ENCODE measurements around the gene RPE.

The RPE gene

DNA sequence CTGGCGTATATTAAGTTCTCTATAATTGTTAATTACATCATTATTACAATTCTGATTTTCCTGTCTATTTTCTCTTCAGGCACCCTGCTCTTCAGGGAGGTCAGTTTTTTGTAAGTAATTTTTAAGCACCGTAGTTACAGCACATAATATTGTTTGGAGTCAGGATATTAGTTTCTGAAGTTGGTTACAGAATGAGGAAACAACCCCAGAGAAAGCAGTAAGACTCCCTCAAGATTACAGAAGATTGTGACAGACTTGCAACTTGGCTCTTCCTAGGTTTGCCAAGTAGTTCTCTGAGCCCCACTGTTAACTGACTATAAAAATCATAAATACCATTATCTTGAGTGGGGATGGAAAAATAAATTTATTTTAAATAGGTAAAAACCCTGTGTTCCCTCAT, 921 bp downstream of the RPE start:
- no peak for DNase-seq

GRCh38 chr2:210004881-210005280, 2.4 kb downstream of the RPE start:
- no peak for DNase-seq

DNA sequence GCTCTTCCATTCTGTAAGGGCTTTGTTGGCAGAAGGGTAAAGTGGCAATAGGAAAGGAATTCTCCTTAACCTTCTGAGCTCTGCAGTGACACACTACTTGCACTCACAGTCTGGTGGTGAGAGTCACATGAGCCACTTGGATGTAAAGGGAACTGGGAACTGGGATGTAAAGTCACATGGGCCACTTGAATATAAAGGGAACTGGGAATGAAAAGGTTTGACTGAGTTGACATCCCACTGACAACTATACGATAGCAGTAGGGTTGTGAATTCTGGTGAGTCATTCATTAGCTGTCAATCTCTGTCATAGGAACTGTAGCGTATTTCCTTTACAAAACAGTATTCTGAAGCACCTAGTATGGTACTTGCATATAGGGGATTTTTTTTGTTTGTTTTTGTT, 5.5 kb downstream of the RPE start:
- no peak for DNase-seq

DNA sequence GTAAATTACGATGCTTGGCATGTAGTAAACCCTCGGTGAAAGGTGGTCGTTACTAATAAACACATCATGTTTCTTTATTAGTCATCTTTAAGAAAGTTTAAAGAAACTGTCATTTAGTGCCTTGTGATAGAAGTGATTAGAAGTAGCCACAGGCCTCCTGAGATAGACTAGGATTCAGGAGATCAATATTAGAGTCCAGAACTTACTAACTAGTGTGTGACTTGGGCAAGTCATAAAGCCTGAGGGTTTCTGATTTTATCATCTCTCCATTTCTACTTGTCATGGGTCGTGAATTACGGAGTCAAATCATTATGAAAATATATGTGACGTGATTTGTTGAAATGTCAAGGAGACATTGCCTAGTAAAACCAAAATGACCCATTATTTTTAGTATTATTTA, 6.7 kb downstream of the RPE start:
- no peak for DNase-seq

- no peak for DNase-seq
Observed at GRCh38 chr2:210009896-210010295, 7.5 kb downstream of the RPE start.

- no peak for DNase-seq
Observed at GRCh38 chr2:210020138-210020537, 17.7 kb downstream of the RPE start.

GRCh38 chr2:210022824-210023223, 20.4 kb downstream of the RPE start:
- no peak for DNase-seq

- no peak for DNase-seq
Observed at GRCh38 chr2:210027608-210028007, 25.2 kb downstream of the RPE start.

GRCh38 chr2:210028178-210028577, 25.7 kb downstream of the RPE start:
- DNase-seq, result no peak

DNA sequence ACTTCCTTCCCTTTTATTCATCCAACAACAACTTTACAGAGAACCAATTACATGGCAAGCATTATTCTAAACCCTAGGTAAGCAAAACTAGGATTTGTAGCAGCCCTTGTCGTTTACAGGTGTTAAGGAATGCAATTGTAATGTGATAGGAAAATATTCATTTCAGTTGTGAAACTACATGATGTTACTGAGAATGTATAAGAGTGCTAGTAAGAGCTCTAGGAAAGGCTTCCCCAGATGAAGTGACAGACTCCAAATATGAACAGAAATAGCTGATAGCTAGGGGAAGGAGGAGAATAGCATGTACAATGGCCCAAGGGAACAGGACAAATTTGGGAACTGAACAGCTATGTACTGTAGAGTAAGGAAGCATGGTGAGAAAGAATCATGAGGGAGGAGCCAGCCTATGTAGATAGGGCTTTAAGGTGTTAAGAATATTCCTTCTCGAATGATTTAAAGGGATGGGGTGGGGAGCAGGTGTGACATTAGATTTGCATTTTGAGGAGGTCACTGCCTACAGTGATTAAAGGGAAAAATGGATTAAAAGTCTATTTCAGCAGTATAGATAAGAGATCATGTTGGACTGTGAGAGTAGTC, 31.7 kb downstream of the RPE start:
- DNase-seq, result no peak

DNA sequence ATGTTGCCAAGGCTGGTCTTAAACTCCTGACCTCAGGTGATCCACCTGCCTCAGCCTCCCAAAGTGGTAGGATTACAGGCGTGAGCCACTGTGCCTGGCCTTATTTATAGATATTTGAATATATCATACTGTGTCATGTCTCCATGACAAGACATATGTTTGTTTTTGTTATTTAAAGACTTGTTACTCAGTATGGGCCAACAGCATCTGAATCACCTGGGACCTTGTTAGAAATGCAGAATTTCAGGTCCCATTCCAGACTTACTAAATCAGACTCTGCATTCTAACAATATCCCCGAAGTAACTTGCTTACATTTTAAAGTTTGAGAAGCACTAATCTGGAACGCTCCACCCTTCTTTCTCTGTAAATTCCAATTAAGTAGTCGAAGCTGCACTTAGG, 33.2 kb downstream of the RPE start:
- no peak for DNase-seq

- no peak for DNase-seq
Observed at GRCh38 chr2:210038078-210038477, 35.6 kb downstream of the RPE start.

GRCh38 chr2:210046851-210047500, 44.5 kb downstream of the RPE start:
- DNase-seq, result no peak

GRCh38 chr2:210049831-210050230, 47.4 kb downstream of the RPE start:
- no peak for DNase-seq

DNA sequence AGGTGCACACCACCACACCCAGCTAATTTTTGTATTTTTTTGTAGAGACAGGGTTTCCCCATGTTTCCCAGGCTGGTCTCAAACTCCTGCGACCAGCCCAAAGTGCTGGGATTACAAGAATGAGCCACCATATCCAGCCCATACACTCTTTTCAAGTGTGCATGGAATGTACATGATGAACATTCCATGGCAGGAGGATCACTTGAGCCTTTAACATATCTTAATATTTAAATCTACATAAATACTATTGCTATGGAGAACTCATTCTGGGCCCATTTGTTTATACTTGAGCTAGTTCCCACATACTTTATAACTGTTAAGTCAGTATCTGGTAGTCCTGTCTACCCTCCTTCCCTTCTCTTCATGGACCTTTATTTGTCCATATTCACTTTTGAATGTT, 48.4 kb downstream of the RPE start:
- no peak for DNase-seq

DNA sequence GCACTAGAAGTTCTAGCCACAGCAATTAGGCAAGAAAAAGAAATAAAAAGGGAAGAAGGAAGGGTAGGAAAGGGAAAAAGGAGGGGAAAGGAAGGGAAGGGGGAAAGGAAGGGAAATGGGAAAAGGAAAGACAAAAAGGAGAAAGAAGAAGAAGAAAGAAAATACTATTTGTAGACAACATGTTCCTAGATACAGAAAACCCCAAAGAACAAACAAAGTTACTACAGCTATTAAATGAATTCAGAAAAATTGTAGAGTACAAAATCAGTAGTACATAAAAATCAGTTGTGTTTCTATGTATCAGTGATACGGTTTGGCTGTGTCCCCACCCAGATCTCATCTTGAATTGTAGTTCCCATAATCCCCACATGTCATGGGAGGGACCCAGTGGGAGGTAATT, 52.3 kb downstream of the RPE start:
- DNase-seq, result no peak

- DNase-seq, result no peak
Observed at GRCh38 chr2:210055825-210056224, 53.4 kb downstream of the RPE start.

DNA sequence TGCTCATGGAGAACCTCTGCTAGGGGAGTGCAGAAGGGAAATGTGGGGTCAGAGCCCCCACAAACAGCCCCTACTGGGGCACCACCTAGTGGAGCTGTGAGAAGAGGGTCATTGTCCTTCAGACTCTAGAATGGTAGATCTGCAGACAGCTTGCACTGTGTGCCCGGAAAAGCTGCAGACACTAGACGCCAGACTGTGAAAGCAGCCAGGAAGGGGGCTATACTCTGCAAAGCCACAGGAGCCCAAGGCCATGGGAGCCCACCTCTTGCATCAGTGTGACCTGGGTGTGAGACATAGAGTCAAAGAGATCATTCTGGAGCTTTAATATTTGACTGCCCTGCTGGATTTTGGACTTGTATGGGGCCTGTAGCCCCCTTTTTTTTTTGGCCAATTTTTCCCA, 60.9 kb downstream of the RPE start:
- DNase-seq, result no peak
